ENCODE data around the gene MSRB1. TPM values are rescaled to one million over a fixed set of nuclear protein-coding genes. Genes with fewer than 3 reads are reported as not detected.
A peak's percentile ranks its signal among the peaks of the same experiment; 100 is the strongest.

Gene MSRB1
- total and polyA plus RNA-seq, 2 experiments from 2014 or later, result 14.1 to 26.9 TPM

DNA sequence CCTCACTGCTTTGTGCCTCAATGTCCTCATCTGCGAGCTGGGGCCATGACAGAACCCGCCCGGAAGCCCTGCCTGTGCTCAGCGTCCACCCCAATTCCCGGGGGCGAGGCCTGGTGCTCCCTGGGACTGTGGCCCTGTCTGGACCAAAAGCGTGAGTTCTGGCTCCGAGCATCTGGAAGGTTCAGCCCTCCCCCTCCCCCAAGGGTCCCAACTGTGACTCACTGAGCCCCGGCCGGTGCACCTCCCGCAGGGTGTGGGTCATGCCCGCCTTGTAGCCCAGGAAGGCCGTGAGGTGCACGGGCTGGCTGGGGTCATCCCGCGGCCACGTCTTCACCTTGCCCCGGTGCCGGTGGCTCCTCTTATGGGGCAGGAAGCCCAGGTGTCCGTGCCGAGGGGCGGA is 10.7 kb upstream of the MSRB1 start:
- H3K79me2 ChIP-seq (ENCODE audit: insufficient read depth), result no peaks in the 10 kb centered on the region
- 86 to 90% methylated on average over 22 of the region's 22 CpGs for WGBS, 2 experiments (ENCODE audit: low coverage in 1 of 2, low lambda C conversion rate in 2 of 2, missing lambda C conversion rate in 2 of 2)
- in situ Hi-C loops (cut with MboI), result no loop called here

GRCh38 chr16:1950559-1950958 is 7.6 kb upstream of the MSRB1 start:
- no peak for DNase-seq
- Histone ChIP-seq H2AFZ (no peak overlapping the region), H3F3A (ENCODE audit: insufficient read depth) (no peaks in the 10 kb centered on the region), H3K27ac (no peak overlapping the region), H3K4me3 (no peak overlapping the region), H3K9me3 (ENCODE audit: low read depth) (no peaks in the 10 kb centered on the region), H3K9ac (no peak overlapping the region), H3K36me3 (ENCODE audit: low read depth) (no peaks in the 10 kb centered on the region), H3K9me2 (ENCODE audit: insufficient read depth) (no peaks in the 10 kb centered on the region), H3K4me1 (ENCODE audit: insufficient read depth) (no peaks in the 10 kb centered on the region), H3K79me2 (ENCODE audit: insufficient read depth) (no peaks in the 10 kb centered on the region), H3K27me3 (replicated peaks; ENCODE audit: insufficient read depth) (no peaks in the 10 kb centered on the region), H4K20me1 (ENCODE audit: insufficient read depth) (no peaks in the 10 kb centered on the region), H3K4me2 (ENCODE audit: unreplicated experiment) (no peak overlapping the region)
- in situ Hi-C loops (cut with MboI), result no loop called here
- TF ChIP-seq EZH2 (IDR thresholded peaks at IDR 0.05; ENCODE audit: insufficient read depth, poor library complexity, severe bottlenecking), result no peak
- 82 to 83% methylated on average over 19 of the region's 19 CpGs for WGBS, 2 experiments (ENCODE audit: low coverage in 1 of 2, low lambda C conversion rate in 2 of 2, missing lambda C conversion rate in 2 of 2)

More for the DNA sequence above, 10.7 kb upstream of the MSRB1 start:
- no peak for DNase-seq
- Histone ChIP-seq H3K4me2 (ENCODE audit: unreplicated experiment) (no peak overlapping the region), H3K9me3 (ENCODE audit: low read depth) (no peaks in the 10 kb centered on the region), H4K20me1 (ENCODE audit: insufficient read depth) (no peaks in the 10 kb centered on the region), H3K27me3 (replicated peaks; ENCODE audit: insufficient read depth) (no peaks in the 10 kb centered on the region), H3K9ac (no peak overlapping the region), H3K36me3 (ENCODE audit: low read depth) (no peaks in the 10 kb centered on the region), H3F3A (ENCODE audit: insufficient read depth) (no peaks in the 10 kb centered on the region), H3K4me1 (ENCODE audit: insufficient read depth) (no peaks in the 10 kb centered on the region), H3K9me2 (ENCODE audit: insufficient read depth) (no peaks in the 10 kb centered on the region), H3K4me3 (no peak overlapping the region), H2AFZ (no peak overlapping the region), H3K27ac (no peak overlapping the region)
- no peak for TF ChIP-seq EZH2 (IDR thresholded peaks at IDR 0.05; ENCODE audit: insufficient read depth, poor library complexity, severe bottlenecking)
- TF ChIP-seq EZH2phosphoT487 (IDR thresholded peaks at IDR 0.05; ENCODE audit: insufficient read depth, low read depth), result no peak

- no peak overlapping the region for H3K9ac ChIP-seq
Measured at GRCh38 chr16:1950047-1950446, 7.0 kb upstream of the MSRB1 start.

GRCh38 chr16:1949507-1949906 is 6.5 kb upstream of the MSRB1 start:
- DNase-seq, result no peak
- no peaks in the 10 kb centered on the region for H3K9me3 ChIP-seq (ENCODE audit: low read depth)
- no peak overlapping the region for H2AFZ ChIP-seq
- H4K20me1 ChIP-seq (ENCODE audit: insufficient read depth), result no peaks in the 10 kb centered on the region
- H3K9me2 ChIP-seq (ENCODE audit: insufficient read depth), result no peaks in the 10 kb centered on the region
- H3K27ac ChIP-seq, result no peak overlapping the region
- 77 to 78% methylated on average over 8 to 11 of the region's 11 CpGs for WGBS, 2 experiments (ENCODE audit: low coverage in 1 of 2, low lambda C conversion rate in 2 of 2, missing lambda C conversion rate in 2 of 2)
- no peaks in the 10 kb centered on the region for H3K36me3 ChIP-seq (ENCODE audit: low read depth)
- H3K79me2 ChIP-seq (ENCODE audit: insufficient read depth), result no peaks in the 10 kb centered on the region
- no peak for TF ChIP-seq EZH2 (IDR thresholded peaks at IDR 0.05; ENCODE audit: insufficient read depth, poor library complexity, severe bottlenecking)
- no peak for TF ChIP-seq EZH2phosphoT487 (IDR thresholded peaks at IDR 0.05; ENCODE audit: insufficient read depth, low read depth)
- no peak overlapping the region for H3K4me3 ChIP-seq
- no peak overlapping the region for H3K9ac ChIP-seq
- H3F3A ChIP-seq (ENCODE audit: insufficient read depth), result no peaks in the 10 kb centered on the region
- H3K4me1 ChIP-seq (ENCODE audit: insufficient read depth), result no peaks in the 10 kb centered on the region
- no peaks in the 10 kb centered on the region for H3K27me3 ChIP-seq (replicated peaks; ENCODE audit: insufficient read depth)
- in situ Hi-C loops (cut with MboI), result no loop called here
- H3K4me2 ChIP-seq (ENCODE audit: unreplicated experiment), result no peak overlapping the region

More at GRCh38 chr16:1950047-1950446, 7.0 kb upstream of the MSRB1 start:
- Histone ChIP-seq H3K9me2 (ENCODE audit: insufficient read depth) (no peaks in the 10 kb centered on the region), H3K4me2 (ENCODE audit: unreplicated experiment) (no peak overlapping the region), H3K4me3 (no peak overlapping the region), H3K27me3 (replicated peaks; ENCODE audit: insufficient read depth) (no peaks in the 10 kb centered on the region), H3K79me2 (ENCODE audit: insufficient read depth) (no peaks in the 10 kb centered on the region), H4K20me1 (ENCODE audit: insufficient read depth) (no peaks in the 10 kb centered on the region), H3K9me3 (ENCODE audit: low read depth) (no peaks in the 10 kb centered on the region), H3F3A (ENCODE audit: insufficient read depth) (no peaks in the 10 kb centered on the region), H3K27ac (no peak overlapping the region), H2AFZ (no peak overlapping the region), H3K36me3 (ENCODE audit: low read depth) (no peaks in the 10 kb centered on the region), H3K4me1 (ENCODE audit: insufficient read depth) (no peaks in the 10 kb centered on the region)
- 39 to 68% methylated on average over 2 to 7 of the region's 7 CpGs for whole genome bisulfite sequencing, 2 experiments (ENCODE audit: low coverage in 1 of 2, low lambda C conversion rate in 2 of 2, missing lambda C conversion rate in 2 of 2)
- peak; percentile 28 for DNase-seq
- TF ChIP-seq EZH2 (IDR thresholded peaks at IDR 0.05; ENCODE audit: insufficient read depth, poor library complexity, severe bottlenecking) (no peak), EZH2phosphoT487 (IDR thresholded peaks at IDR 0.05; ENCODE audit: insufficient read depth, low read depth) (no peak)
- in situ Hi-C loops (cut with MboI), result no loop called here

DNA sequence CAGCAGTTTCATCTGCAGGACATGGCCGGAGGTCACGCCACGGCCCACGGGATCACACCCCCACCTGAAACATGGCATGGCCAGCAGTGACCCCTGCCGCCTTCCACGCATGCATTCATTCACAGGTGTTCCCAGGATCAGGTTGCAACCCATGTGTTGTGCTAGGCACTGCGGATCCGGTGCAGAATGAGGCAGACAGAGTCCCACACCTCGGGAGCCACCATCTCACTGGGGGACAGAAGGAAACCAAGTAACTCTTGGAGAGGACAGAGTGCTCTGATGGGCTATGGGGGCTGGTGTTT is 4.3 kb upstream of the MSRB1 start:
- in situ Hi-C loops (cut with MboI), result no loop called here
- TF ChIP-seq EZH2 (IDR thresholded peaks at IDR 0.05; ENCODE audit: insufficient read depth, poor library complexity, severe bottlenecking), result no peak
- TF ChIP-seq EZH2phosphoT487 (IDR thresholded peaks at IDR 0.05; ENCODE audit: insufficient read depth, low read depth), result no peak

More for the DNA sequence above, 4.3 kb upstream of the MSRB1 start:
- Histone ChIP-seq H3K36me3 (ENCODE audit: low read depth) (no peaks in the 10 kb centered on the region), H3K27ac (no peak overlapping the region), H3F3A (ENCODE audit: insufficient read depth) (no peaks in the 10 kb centered on the region), H3K9me3 (ENCODE audit: low read depth) (no peaks in the 10 kb centered on the region), H3K27me3 (replicated peaks; ENCODE audit: insufficient read depth) (no peaks in the 10 kb centered on the region), H3K9ac (no peak overlapping the region), H2AFZ (no peak overlapping the region), H3K4me2 (ENCODE audit: unreplicated experiment) (no peak overlapping the region), H3K4me1 (ENCODE audit: insufficient read depth) (no peaks in the 10 kb centered on the region), H3K4me3 (no peak overlapping the region), H3K9me2 (ENCODE audit: insufficient read depth) (no peaks in the 10 kb centered on the region), H3K79me2 (ENCODE audit: insufficient read depth) (no peaks in the 10 kb centered on the region), H4K20me1 (ENCODE audit: insufficient read depth) (no peaks in the 10 kb centered on the region)
- DNase-seq, result no peak
- 73 to 78% methylated on average over 9 of the region's 9 CpGs for WGBS, 2 experiments (ENCODE audit: low coverage in 1 of 2, low lambda C conversion rate in 2 of 2, missing lambda C conversion rate in 2 of 2)
